ENCODE measurements around the gene TTC28.

The TTC28 gene

DNA sequence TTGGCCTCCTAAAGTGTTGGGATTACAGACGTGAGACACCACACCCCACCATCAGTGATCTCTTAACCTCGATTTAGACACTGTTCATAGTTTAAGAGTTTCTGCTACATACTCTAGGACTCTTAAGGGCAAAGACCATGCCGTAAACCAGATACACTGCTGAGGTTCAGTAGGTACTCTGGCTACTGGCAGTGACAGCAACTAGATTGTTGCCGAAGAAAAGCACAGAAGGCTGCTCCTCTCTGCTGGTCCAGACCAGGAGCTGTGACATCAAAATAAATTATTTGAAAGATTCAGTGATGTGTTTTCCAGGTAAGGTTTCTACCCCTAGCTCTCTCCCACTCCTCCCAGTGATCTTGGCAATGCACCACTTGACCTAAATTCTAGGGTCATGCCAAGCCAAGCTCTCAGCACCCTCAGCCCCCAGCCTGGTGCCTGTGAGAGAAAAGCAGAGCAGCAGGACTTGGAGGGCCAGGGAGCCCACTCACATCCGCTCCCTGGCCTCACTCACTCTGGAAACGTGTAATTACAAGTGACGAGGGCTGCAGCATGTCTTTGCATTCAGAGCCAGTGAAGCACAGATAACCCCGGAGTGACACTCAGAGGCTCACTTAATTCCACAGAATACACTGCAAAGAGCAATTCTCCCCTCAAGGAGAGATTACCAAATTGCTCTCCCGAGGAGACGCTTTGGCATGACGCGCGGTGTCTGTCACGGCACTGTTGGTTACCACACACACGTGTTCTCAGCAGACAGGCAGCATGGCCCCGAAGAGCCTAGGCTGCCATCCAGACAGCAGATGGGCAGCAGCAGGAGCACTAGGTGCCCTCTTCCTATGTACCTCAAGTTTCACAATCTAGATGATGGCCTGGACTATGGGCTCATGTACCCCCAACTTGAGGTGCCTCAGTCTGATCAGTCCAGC, 663.7 kb downstream of the TTC28 start:
- DNase-seq, result no peak

DNA sequence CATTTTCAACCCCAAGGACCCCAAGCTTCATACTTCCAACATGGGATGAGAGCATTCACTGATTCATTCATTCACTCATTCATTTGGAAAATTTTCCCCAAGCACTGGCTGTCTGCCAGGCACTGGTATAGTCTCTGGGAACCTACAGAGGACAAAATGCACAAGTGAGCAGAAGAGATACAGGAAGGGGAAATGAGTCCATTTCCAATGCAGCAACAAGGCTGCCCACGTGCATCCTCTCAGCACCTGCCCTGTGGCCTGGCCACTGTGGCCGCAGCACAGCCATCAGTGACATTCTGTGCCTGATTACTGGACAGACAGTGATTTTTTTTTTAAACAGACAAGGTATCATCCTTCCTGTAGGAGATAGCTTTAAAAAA, 664.6 kb downstream of the TTC28 start:
- DNase-seq, result no peak

- DNase-seq, result peak; percentile 82
These were observed 665.2 kb downstream of the TTC28 start for GRCh38 chr22:28014211-28015045.

DNA sequence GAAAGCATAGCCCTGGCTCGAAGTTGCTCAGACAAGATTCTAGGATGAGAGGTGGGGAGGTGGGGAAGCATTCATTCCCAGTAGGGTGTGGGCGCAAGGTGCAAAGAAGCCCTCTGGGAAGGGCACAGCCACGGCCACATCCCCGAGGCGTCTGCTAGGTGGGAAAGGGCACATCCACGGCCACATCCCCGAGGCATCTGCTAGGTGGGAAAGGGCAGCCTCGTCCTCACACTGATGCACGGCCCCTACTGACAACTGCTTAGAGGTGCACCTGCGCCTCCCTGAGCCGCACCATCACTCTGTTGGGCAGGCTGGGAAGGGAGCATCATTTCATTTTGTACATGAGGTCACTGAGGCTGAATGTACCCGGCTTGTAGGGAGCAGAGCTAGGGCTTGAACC, 666.0 kb downstream of the TTC28 start:
- no peak for DNase-seq

DNA sequence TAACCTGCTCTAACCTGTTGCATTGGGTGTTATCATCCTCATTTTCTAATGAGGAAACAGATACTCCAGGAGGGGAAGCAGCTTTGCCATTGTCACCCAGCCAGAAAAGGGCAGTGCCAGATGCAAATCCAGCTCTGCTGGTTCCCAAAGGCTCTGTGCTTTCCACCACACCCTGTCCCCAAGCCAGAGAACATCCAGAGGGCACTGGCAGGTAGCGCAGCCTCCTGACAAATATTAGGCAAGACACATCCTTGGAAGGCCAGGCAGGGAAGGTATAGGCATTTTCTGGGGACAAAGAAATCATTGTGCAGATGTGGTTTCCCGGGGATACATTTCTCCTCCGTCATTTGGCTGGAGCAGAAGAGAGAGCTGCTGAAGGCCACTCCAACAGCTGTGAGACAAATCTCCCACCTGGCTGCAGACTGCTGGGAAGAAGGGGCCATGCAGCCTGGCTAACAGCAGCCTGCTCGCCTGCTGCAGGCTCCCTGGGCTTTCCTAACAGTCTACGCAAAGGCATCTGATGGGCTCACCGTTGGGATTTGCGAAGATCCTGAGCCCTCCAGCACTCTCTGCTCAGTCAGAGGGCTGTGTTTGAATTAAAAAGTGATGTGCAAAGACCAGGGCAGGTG, 666.7 kb downstream of the TTC28 start:
- DNase-seq, result no peak

DNA sequence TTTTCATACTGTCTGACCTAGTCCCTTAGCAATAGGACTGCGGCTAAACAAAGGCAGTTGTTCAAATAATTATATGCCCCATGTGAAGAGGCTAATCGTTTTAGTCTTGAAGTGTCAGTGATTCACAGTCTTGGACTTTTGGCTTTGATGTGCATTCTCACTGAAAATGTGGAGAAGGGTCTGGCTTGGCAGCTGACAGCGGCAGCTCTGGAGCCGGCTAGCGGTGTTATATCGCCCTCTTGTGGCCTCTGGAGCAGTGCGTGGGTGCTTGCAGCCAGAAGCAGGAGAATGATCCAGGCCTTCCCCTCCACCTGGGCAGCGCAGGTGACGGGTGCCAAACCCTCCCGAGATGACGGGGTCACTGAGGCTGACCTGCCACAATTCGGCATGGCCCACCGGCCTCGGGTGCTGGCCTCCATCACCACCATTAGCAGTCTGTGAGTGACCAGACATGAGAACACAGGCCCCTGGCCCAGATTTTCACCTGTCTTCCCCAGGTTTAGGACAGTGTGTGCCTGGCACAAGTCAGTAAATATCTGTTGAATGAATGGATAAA, 670.3 kb downstream of the TTC28 start:
- DNase-seq, result peak; percentile 64

DNA sequence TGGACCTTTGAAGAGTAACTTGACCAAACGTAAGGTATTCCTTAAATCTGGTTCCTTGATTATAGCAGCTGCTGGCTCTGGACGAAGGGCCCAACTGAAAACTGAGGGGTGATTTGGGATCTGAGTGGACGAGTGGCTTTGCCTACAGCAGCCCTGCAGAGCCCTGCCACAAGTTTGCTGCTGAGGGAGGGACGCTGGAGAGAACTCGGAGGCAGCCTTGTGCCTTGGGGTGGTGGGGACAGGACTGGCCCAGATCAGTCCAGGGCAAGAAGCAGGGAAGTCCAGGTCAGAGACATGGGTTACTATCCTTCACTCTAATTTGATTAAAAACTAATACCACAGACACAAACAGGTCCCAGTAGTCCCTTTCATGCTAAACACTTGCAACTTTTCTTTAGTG, 671.0 kb downstream of the TTC28 start:
- DNase-seq, result no peak

- DNase-seq, result no peak
These were observed 671.6 kb downstream of the TTC28 start for GRCh38 chr22:28008056-28008455.

GRCh38 chr22:28006271-28006670, 673.4 kb downstream of the TTC28 start:
- DNase-seq, result no peak

- no peak for DNase-seq
These were observed 674.1 kb downstream of the TTC28 start for GRCh38 chr22:28005513-28005912.

GRCh38 chr22:28004021-28004420, 675.6 kb downstream of the TTC28 start:
- no peak for DNase-seq

GRCh38 chr22:28002863-28003565, 676.6 kb downstream of the TTC28 start:
- no peak for DNase-seq

DNA sequence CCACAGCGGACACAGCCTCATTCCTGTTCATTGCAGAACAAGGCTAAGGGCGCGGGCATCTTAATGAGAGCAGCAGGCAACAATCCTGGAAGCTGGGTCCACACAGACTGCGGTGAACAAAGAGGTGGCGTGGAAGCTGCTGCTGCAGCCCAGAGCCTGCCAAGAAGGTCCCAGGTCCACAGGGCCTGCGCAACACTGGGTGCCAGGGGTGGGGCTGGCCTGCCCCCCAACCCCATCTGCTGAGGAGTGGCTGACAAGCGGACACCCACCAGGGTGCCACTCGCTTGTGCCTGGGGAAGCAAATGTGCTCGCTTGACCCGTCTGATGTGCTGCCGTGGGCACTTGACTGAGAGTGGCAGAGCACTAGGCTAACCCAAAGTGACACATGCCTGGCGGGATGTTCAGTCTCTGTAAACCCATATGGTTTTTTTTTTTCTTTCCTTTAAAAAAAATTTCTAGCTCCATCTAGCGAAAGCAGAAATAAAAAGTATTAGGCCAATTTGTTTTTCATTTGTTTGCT, 677.4 kb downstream of the TTC28 start:
- no peak for DNase-seq

- DNase-seq, result no peak
These were observed 678.3 kb downstream of the TTC28 start for GRCh38 chr22:28001171-28001835.

DNA sequence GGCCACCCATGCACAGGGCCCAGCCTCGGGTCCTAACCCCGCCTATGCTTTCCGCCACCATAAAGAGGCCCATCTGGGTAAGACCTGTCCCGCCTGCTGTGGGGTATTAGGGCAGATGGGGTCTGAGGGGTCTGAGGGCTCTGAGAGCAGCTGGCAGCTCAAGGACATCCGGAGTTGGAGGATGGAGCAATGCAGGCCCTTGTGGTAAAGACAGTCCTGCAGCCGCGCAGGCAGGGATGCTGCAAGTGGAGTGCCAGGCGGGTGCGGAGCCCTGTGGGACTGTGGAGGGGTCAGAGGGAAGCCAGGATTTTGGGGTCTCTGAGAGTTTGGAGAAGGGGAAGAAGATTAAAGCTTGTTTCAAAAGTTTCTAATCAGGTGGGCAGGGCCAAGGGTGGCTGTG, 679.3 kb downstream of the TTC28 start:
- no peak for DNase-seq

GRCh38 chr22:27999876-28000275, 679.8 kb downstream of the TTC28 start:
- no peak for DNase-seq

DNA sequence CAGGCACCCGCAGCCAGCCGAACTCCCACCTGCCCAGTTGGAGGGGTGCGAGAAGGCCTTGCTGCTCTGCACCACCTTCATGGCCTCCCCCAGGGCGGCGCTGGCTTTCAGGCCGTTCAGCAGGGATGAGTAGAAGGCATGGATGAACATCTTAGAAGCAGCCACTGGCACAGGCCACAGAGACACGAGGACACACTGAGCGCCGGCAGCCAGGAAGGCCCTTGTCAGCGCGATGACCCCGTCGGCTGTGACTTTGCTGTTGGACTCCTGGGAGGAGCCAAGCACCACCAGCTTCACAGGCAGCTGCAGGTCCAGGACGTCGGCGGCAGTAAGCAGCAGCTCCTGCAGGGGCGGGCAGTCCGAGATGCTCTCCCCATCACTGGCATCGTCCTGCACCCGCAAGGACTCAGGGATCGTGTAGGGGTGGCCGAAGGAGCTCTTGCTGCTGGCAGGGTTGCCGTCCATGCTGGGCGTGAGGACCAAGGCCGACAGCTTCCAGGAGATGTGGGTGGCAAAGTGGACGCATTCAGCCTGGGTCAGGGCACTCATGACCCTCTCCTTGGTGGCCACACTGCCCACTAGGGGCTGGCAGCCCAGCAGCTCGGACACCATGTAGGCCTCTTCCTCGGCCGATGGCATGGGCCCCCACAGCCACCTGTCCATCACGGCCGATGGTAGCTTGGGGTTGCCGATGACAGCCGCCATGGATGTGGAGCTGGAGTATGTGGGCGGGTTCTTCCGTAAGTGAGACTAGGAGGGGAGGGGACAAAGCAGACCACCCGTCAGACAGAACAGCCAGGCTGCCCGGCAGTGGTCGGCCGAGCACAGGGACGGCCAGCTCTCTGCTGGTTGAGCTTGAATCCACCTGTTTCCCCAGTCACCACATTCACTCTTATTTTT, 680.9 kb downstream of the TTC28 start:
- DNase-seq, result no peak

DNA sequence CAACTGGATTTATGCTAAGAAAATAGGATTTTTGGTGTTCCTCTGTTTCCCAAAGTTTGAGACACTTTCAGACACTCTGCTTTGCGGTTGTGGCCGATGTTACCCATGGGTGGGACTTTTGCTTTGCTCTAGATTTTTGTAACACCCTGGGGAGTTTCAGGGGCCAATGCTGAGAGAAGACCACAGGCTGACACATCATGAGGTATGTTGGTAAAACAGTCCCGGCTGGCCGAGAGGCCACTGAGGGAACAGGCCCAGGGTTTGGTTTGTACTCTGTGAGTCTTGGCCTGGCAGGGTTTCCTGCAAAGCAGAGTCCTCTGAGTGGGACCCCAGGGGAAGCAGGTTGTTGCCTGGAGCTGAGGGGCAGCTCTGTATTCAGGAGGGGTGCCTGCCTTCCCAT, 682.1 kb downstream of the TTC28 start:
- DNase-seq, result no peak

GRCh38 chr22:27996981-27997380, 682.7 kb downstream of the TTC28 start:
- DNase-seq, result no peak

DNA sequence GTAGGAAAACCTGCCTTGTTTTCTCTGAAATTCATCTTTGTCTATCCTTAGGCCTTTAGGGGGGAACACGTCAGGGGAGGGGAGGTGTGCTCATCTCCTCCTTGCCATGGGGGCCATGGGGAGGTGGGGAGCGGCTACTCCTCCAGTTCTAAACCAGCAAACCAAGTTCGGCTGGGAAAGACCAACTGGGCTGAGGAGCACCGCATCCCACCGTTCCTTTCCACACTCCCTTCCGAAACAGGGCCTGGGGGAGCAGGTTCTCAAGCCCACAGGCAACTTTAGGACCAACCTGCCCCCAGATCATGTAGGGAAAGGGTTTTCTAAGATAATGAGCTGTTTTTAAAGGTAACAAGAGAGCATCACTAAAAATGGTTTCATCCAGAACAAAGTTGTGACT, 683.1 kb downstream of the TTC28 start:
- DNase-seq, result no peak

Measured in NCI-H1105 (cell line).